ENCODE measurements around the gene MCC. TPM values are rescaled to one million over a fixed set of nuclear protein-coding genes. Genes with fewer than 3 reads are reported as not detected.

MCC gene
- total RNA-seq, 1 experiment from 2014 or later, result 23.5 TPM

- TF ChIP-seq ZSCAN18 (CRISPR knock-in tag; IDR thresholded peaks at IDR 0.05), result no peak
- no peak for TF ChIP-seq PRDM15 (CRISPR knock-in tag; IDR thresholded peaks at IDR 0.05)
- no peak for TF ChIP-seq ZNF232 (CRISPR knock-in tag; IDR thresholded peaks at IDR 0.05)
- TF ChIP-seq ESRRA (CRISPR knock-in tag; IDR thresholded peaks at IDR 0.05; ENCODE audit: borderline replicate concordance), result no peak
Measured at GRCh38 chr5:113057557-113057984, 430.7 kb downstream of the MCC start (continued).

- Mint-ChIP-seq H3K4me1 (peaks cover 7% of the 10 kb centered on the region; the same call in 1 of the 2 replicates), H3K4me3 (no peak overlapping the region), H3K36me3 (peaks cover 17% of the 10 kb centered on the region), H3K9me3 (no peaks in the 10 kb centered on the region), H3K27me3 (ENCODE audit: low read depth) (no peaks in the 10 kb centered on the region), H3K27ac (peak overlapping the region; percentile 32)
- no peak for TF ChIP-seq E2F4 (CRISPR knock-in tag; IDR thresholded peaks at IDR 0.05; ENCODE audit: borderline replicate concordance, low read depth)
- TF ChIP-seq TEAD1 (CRISPR knock-in tag; IDR thresholded peaks at IDR 0.05), result no peak
- no peak for TF ChIP-seq ERG (CRISPR knock-in tag; IDR thresholded peaks at IDR 0.05)
- no peak for TF ChIP-seq ZSCAN18 (CRISPR knock-in tag; IDR thresholded peaks at IDR 0.05)
- no peak for TF ChIP-seq ZBTB43 (CRISPR knock-in tag; IDR thresholded peaks at IDR 0.05)
- TF ChIP-seq EMX1 (CRISPR knock-in tag; IDR thresholded peaks at IDR 0.05), result no peak
- TF ChIP-seq TP53 (CRISPR knock-in tag; IDR thresholded peaks at IDR 0.05), result no peak
- no peak for TF ChIP-seq ZNF121 (CRISPR knock-in tag; IDR thresholded peaks at IDR 0.05)
- no peak for TF ChIP-seq SP1 (CRISPR knock-in tag; conservative IDR thresholded peaks at IDR 0.05)
- no peak for TF ChIP-seq FOXP1 (CRISPR knock-in tag; IDR thresholded peaks at IDR 0.05; ENCODE audit: borderline replicate concordance)
- ChIA-PET CTCF (interaction anchor here (0.6 to 1.4 kb wide), 9 partner anchors 10 to 549 kb away, joined by 3 to 8 read pairs (median 3); no protein-coding TSS in a partner anchor), POLR2A (no interaction called here)
- ATAC-seq (no peak; the same call in 1 of the 2 replicates), DNase-seq (ENCODE audit: low spot score) (no peak)
Measured at GRCh38 chr5:113056988-113057387, 431.3 kb downstream of the MCC start.

- no peak for ATAC-seq
- no peaks in the 10 kb centered on the region for H3K27me3 Mint-ChIP-seq (ENCODE audit: low read depth)
- no peaks in the 10 kb centered on the region for H3K9me3 Mint-ChIP-seq
- peaks cover 7% of the 10 kb centered on the region; the same call in 1 of the 2 replicates for H3K4me1 Mint-ChIP-seq
- H3K36me3 Mint-ChIP-seq, result peaks cover 16% of the 10 kb centered on the region
- POLR2A ChIA-PET, result no interaction called here
- CTCF ChIA-PET, result no interaction called here
- no peak overlapping the region for H3K27ac Mint-ChIP-seq
- DNase-seq (ENCODE audit: low spot score), result no peak
- no peak overlapping the region for H3K4me3 Mint-ChIP-seq
- no peak for TF ChIP-seq ZNF671 (CRISPR knock-in tag; IDR thresholded peaks at IDR 0.05)
- no peak for TF ChIP-seq GABPB1 (CRISPR knock-in tag; IDR thresholded peaks at IDR 0.05)
- no peak for TF ChIP-seq ZNF121 (CRISPR knock-in tag; IDR thresholded peaks at IDR 0.05)
- no peak for TF ChIP-seq NFE2L1 (CRISPR knock-in tag; IDR thresholded peaks at IDR 0.05)
- no peak for TF ChIP-seq FOXP4 (CRISPR knock-in tag; IDR thresholded peaks at IDR 0.05)
- TF ChIP-seq NFATC4 (CRISPR knock-in tag; IDR thresholded peaks at IDR 0.05), result no peak
Measured at GRCh38 chr5:113054899-113055298, 433.4 kb downstream of the MCC start.
